ENCODE measurements around the gene PSRC1. TPM values are rescaled to one million over a fixed set of nuclear protein-coding genes. Genes with fewer than 3 reads are reported as not detected.

Gene PSRC1
- polyA plus RNA-seq, 4 donors: 22.1 to 28.3 (median 26.6) TPM

DNA sequence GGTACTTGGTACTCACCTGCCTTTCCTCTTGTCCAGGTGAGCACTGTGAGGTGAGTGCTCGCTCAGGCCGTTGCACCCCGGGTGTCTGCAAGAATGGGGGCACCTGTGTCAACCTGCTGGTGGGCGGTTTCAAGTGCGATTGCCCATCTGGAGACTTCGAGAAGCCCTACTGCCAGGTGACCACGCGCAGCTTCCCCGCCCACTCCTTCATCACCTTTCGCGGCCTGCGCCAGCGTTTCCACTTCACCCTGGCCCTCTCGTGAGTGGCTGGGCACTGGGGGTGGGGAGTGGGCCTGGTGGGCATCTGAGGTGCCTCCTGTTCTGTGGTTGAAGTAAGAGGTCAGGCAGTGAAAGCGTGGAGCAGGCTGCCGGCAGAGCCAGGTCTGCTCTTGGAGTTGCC lies 21.9 kb downstream of the PSRC1 start:
- DNase-seq (ENCODE audit: low read depth in 4 of 4, low spot score in 3 of 4): no peak

- DNase-seq (ENCODE audit: low read depth in 4 of 4, low spot score in 3 of 4): no peak
These were observed 23.0 kb downstream of the PSRC1 start for GRCh38 chr1:109259674-109260557.

DNA sequence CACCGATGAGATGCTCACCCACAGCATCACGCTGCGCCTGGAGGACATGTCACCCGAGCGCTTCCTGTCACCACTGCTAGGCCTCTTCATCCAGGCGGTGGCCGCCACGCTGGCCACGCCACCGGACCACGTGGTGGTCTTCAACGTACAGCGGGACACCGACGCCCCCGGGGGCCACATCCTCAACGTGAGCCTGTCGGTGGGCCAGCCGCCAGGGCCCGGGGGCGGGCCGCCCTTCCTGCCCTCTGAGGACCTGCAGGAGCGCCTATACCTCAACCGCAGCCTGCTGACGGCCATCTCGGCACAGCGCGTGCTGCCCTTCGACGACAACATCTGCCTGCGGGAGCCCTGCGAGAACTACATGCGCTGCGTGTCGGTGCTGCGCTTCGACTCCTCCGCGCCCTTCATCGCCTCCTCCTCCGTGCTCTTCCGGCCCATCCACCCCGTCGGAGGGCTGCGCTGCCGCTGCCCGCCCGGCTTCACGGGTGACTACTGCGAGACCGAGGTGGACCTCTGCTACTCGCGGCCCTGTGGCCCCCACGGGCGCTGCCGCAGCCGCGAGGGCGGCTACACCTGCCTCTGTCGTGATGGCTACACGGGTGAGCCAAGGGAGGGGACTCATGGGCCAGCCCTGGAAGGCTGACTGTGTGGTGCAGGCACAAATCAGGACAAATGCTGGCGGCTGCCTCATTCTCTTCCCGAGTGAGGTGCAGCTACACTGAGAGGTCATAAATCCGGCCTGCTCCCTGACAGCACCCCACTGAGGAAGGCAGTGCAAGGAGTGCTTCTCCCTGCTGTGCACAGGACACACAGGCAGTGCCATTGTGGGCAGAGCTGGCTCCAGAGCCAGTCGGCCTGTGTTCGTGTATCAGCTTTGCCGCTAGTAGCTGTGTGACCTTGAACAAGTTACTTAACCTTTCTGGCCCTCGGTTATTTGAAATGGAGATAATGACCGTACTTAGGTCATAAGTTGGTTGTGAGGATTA lies 24.2 kb downstream of the PSRC1 start:
- no peak for DNase-seq (ENCODE audit: low read depth in 4 of 4, low spot score in 3 of 4)

DNA sequence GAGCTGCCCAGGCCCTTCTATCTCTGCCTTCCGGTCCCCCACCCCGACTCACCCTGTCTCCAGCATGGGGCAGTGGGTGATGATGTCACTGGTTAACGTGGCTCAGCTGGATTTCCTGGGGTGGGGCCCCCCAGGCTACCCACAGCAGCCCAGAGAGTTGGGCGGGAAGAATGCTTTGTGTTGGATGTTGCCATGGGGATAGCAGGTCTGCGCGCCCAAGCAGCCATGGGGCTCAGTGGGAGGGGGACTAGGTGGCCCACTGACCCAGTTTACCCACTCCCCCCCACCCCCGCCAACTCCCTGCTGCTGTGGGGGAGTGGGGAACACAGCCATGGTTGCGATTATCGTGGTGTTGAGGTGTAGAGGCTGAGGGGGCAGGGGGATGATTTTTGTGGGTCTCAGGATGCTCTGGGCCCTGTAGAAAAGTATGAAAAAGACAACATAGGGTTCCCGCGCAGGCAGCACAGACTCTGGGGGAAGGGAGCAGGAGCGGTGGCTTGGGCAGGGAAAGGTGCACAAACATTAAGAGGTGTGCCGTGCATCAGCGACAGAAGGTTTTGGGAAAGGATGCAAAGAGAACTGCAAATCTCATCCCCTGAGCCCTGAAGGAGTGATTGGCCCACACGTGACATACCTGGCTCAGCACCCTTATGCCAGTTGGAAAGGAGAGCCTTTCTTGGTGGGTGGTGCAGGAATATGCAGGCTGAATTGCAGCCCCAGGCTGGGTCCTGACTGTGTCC lies 25.1 kb downstream of the PSRC1 start:
- no peak for DNase-seq (ENCODE audit: low read depth in 4 of 4, low spot score in 3 of 4)

DNA sequence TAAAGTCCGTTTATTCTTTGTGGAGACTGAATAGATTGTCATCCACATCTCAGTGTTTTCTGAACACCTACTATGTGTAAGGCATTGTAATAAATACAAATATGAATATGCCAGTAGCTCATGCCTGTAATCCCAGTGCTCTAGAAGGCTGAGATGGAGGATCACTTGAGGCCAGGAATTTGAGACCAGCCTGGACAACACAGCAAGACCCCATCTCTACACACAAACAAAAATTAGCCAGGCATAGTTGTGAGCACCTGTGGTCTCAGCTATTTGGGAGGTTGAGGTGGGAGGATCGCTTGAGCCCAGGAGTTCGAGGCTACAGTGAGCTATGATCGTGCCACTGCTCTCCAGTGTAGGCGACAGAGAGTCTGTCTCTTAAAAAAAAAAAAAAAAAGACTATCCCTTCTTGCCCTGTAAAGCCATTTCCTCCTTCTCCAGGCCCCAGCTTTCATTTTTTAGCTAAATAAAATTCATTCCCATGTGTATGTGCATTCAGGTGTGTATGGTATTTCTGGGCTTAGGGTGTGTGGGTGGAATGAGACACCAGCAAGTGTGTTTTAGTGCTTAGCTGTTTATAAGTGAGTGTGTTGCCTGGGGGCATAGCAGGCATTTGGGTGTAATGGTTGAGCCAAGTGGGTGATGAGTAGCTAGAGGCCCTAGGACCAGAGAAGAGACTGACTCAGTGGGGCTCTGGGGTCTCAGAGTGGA lies 25.8 kb downstream of the PSRC1 start:
- DNase-seq (ENCODE audit: low read depth in 4 of 4, low spot score in 3 of 4): no peak

- no peak for DNase-seq (ENCODE audit: low read depth in 4 of 4, low spot score in 3 of 4)
These were observed 26.9 kb downstream of the PSRC1 start for GRCh38 chr1:109256085-109256484.

GRCh38 chr1:109255678-109256077 lies 27.3 kb downstream of the PSRC1 start:
- DNase-seq (ENCODE audit: low read depth in 4 of 4, low spot score in 3 of 4): no peak

DNA sequence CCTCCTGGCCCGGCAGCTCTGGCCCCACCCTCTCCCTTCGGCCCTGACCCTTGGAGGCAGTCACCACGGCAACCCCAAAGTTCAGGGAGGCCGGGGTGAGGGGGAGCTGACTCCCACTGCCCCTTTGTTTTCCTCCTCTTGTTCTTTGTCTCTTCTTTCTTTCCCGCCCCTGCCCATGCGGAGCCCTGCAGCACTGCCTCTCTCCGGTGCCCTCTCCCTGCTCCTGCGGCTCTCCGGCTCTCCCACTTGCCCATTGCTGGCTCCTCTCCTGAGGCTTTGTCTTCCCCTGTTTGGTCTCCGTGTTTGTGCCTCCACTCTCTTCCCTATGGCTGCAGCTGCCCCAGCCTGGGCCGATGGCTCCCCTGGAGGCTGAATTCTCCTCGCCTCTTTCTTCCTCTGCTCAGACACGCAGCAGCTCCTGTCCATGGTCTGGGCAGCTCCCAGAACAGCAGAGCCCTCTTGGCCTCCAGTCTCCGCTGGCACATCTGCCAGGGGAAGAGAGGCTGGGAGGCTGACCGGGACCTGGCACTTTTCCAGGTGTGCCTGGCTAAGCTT lies 27.8 kb downstream of the PSRC1 start:
- no peak for DNase-seq (ENCODE audit: low read depth in 4 of 4, low spot score in 3 of 4)

DNA sequence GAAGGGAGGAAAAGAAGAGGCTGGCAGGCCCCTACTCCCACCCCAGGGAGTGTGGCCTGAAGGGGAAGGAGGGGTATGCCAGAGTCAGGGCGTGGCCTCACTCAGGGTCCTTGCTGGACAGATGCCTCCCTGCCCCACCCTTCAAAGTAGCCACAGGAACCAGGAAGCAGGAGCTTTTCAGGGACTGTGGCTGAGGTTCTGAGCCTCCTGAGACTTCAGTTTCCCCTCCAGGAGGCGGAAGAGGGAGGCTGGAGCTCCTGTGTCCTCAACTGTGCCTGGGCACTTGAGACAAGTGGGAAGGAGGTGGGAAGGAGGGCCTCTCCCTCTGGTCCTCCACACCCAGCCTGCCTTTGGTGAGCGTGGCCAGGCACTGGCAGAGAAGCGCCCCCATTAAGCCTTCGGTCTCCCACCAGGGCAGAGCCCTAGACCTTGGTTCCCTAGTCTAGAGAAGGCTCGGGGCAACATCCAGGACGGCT lies 28.3 kb downstream of the PSRC1 start:
- DNase-seq (ENCODE audit: low read depth in 4 of 4, low spot score in 3 of 4): no peak

- DNase-seq (ENCODE audit: low read depth in 4 of 4, low spot score in 3 of 4): no peak
These were observed 28.9 kb downstream of the PSRC1 start for GRCh38 chr1:109253803-109254620.

- no peak for DNase-seq (ENCODE audit: low read depth in 4 of 4, low spot score in 3 of 4)
These were observed 29.8 kb downstream of the PSRC1 start for GRCh38 chr1:109252893-109253802.

GRCh38 chr1:109252167-109252892 lies 30.6 kb downstream of the PSRC1 start:
- no peak for DNase-seq (ENCODE audit: low read depth in 4 of 4, low spot score in 3 of 4)

- no peak for DNase-seq (ENCODE audit: low read depth in 4 of 4, low spot score in 3 of 4)
These were observed 31.4 kb downstream of the PSRC1 start for GRCh38 chr1:109251277-109252166.

DNA sequence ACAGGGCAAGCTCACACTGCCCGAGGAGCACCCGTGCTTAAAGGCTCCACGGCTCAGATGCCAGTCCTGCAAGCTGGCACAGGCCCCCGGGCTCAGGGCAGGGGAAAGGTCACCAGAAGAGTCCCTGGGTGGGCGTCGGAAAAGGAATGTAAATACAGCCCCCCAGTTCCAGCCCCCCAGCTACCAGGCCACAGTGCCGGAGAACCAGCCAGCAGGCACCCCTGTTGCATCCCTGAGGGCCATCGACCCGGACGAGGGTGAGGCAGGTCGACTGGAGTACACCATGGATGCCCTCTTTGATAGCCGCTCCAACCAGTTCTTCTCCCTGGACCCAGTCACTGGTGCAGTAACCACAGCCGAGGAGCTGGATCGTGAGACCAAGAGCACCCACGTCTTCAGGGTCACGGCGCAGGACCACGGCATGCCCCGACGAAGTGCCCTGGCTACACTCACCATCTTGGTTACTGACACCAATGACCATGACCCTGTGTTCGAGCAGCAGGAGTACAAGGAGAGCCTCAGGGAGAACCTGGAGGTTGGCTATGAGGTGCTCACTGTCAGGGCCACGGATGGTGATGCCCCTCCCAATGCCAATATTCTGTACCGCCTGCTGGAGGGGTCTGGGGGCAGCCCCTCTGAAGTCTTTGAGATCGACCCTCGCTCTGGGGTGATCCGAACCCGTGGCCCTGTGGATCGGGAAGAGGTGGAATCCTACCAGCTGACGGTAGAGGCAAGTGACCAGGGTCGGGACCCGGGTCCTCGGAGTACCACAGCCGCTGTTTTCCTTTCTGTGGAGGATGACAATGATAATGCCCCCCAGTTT lies 32.3 kb downstream of the PSRC1 start:
- no peak for DNase-seq (ENCODE audit: low read depth in 4 of 4, low spot score in 3 of 4)
